ENCODE measurements around the gene PTP4A2.

DNA sequence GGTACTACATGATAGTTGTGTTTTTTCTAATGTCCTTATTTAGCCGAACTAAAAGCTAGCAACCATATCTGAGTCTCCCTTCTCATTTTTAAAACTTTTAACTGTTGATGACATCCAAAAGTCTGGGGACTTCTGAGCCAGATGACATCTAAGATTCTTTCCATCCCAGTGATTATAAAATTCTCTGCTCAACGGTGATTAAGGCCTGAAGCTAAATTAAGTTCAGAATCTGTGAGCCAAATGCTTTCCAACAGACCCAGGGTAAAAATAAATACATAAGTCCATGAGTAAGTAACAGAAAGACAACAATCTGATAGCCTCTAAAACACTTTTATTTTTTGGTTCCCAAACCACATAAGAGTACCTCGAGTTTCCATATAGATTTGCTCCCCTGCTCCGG lies 13.1 kb upstream of the PTP4A2 start:
- TF ChIP-seq EP300 (IDR thresholded peaks at IDR 0.05) (no peak), POLR2AphosphoS5 (IDR thresholded peaks at IDR 0.05) (no peak)
- TF ChIP-seq, protein P1, sequence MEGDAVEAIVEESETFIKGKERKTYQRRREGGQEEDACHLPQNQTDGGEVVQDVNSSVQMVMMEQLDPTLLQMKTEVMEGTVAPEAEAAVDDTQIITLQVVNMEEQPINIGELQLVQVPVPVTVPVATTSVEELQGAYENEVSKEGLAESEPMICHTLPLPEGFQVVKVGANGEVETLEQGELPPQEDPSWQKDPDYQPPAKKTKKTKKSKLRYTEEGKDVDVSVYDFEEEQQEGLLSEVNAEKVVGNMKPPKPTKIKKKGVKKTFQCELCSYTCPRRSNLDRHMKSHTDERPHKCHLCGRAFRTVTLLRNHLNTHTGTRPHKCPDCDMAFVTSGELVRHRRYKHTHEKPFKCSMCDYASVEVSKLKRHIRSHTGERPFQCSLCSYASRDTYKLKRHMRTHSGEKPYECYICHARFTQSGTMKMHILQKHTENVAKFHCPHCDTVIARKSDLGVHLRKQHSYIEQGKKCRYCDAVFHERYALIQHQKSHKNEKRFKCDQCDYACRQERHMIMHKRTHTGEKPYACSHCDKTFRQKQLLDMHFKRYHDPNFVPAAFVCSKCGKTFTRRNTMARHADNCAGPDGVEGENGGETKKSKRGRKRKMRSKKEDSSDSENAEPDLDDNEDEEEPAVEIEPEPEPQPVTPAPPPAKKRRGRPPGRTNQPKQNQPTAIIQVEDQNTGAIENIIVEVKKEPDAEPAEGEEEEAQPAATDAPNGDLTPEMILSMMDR (IDR thresholded peaks at IDR 0.05) = no peak
